Right lobe of liver (tissue), 4 donors: Measurements from ENCODE around the gene KIRREL2.
"Not testable (repeated sequence)": the region's sequence is repeated elsewhere in the genome, so short reads cannot be mapped to it uniquely, and the experiment has no call there.

Experiments used
- CTCF ChIP-seq, 4 donors: fragments of 200-600 bp in 3 of 4; fragments of 450-650 bp in 1 of 4; IDR thresholded peaks; one replicate each; pipeline versions ENCODE4 v1.5.1 to v1.8.0; 2016 to 2022; ENCODE audit warnings: antibody characterized with exemption in 4 of 4, mild to moderate bottlenecking in 2 of 4
- POLR2A ChIP-seq: fragments of 450-650 bp; IDR thresholded peaks from one replicate; pipeline ENCODE4 v1.6.1; 2017; ENCODE audit warnings: antibody characterized with exemption, mild to moderate bottlenecking
- donor health status: DM: no; HTN: no; CAD: no.
- donor health status: DM: no; HTN: no; CAD: no.
- donor health status: DM: no; HTN: yes; CAD: no.

DNA sequence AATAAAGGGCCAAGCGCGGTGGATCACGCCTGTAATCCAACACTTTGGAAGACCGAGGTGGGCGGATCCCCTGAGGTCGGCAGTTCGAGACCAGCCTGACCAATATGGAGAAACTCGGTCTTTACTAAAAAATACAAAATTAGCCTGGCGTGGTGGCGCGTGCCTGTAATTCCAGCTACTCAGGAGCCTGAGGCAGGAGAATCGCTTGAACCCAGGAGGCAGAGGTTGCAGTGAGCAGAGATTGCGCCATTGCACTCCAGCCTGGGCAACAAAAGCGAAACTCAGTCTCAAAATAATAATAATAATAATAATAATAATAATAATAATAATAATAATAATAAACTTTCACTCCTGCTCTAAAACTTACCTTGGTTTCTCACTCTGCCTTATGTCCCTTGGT is 53.6 kb downstream of the KIRREL2 start:
- not testable (repeated sequence) for TF ChIP-seq POLR2A; CTCF (IDR thresholded peaks at IDR 0.05)
